Suprapubic skin (tissue), 3 donors: Measurements from ENCODE around the gene OTOF.

Source experiments
- EP300 ChIP-seq: sonication (generic); formaldehyde crosslinking; IDR thresholded peaks from one replicate; pipeline ENCODE4 v1.6.1; 2017; ENCODE audit warnings: antibody characterized with exemption
- TF ChIP-seq, protein P1 (sequence below), 2 donors: fragments of 200-600 bp in 1 of 2; fragments of 450-650 bp in 1 of 2; sonication (generic) in 1 of 2; IDR thresholded peaks; one replicate each; pipeline ENCODE4 v1.5.1; 2016 to 2019; ENCODE audit warnings: antibody characterized with exemption in 2 of 2, mild to moderate bottlenecking in 1 of 2, moderate library complexity in 1 of 2

DNA sequence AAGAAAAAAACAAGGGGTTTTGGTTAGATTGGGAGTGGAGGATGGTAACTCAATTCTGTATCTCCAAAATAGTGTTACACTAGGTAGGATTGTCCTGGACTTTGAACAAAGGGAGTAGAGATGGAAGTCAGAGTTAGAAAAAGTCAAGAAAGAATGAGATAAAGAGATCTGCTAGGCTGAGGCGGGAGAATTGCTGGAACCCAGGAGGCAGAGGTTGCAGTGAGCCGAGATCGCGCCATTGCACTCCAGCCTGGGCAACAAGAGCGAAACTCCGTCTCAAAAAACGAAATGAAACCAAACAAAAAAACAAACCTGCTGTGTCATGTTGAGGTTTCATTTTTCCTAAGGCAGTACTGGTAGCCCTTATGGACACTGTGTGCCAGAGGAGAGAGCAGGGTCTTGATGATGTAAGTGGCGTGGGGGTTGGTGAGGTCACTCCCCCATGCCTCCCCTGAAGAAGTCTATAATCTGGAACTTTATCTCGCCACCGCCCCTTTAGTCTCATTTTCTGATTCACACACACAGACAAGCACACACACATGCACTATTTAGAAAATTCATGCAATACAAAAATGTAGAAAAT, 65.7 kb downstream of the OTOF start:
- TF ChIP-seq, protein P1, sequence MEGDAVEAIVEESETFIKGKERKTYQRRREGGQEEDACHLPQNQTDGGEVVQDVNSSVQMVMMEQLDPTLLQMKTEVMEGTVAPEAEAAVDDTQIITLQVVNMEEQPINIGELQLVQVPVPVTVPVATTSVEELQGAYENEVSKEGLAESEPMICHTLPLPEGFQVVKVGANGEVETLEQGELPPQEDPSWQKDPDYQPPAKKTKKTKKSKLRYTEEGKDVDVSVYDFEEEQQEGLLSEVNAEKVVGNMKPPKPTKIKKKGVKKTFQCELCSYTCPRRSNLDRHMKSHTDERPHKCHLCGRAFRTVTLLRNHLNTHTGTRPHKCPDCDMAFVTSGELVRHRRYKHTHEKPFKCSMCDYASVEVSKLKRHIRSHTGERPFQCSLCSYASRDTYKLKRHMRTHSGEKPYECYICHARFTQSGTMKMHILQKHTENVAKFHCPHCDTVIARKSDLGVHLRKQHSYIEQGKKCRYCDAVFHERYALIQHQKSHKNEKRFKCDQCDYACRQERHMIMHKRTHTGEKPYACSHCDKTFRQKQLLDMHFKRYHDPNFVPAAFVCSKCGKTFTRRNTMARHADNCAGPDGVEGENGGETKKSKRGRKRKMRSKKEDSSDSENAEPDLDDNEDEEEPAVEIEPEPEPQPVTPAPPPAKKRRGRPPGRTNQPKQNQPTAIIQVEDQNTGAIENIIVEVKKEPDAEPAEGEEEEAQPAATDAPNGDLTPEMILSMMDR (IDR thresholded peaks at IDR 0.05) = no peak
- no peak for TF ChIP-seq EP300
